HG02763 (cell line): Measurements from ENCODE around the gene SMCHD1.
"Not testable (repeated sequence)": the region's sequence is repeated elsewhere in the genome, so short reads cannot be mapped to it uniquely, and the experiment has no call there.

Source experiments
- ATAC-seq: cut with Tn5 transposase; IDR thresholded peaks from one replicate; pipeline ENCODE4 v1.9.1; 2021; ENCODE audit warnings: mild to moderate bottlenecking, moderate library complexity; ENCODE audit not compliant: unreplicated experiment

Gene SMCHD1

GRCh38 chr18:2809666-2810183 lies 154.2 kb downstream of the SMCHD1 start:
- ATAC-seq: not testable (repeated sequence)

GRCh38 chr18:2811416-2811815 lies 155.9 kb downstream of the SMCHD1 start:
- no peak for ATAC-seq

- ATAC-seq: no peak
Observed at GRCh38 chr18:2814928-2815327, 159.4 kb downstream of the SMCHD1 start.

GRCh38 chr18:2818281-2818680 lies 162.8 kb downstream of the SMCHD1 start:
- no peak for ATAC-seq

- no peak for ATAC-seq
Observed at GRCh38 chr18:2821695-2822094, 166.2 kb downstream of the SMCHD1 start.

- no peak for ATAC-seq
Observed at GRCh38 chr18:2822213-2822921, 166.8 kb downstream of the SMCHD1 start.

- ATAC-seq: no peak
Observed at GRCh38 chr18:2823202-2823601, 167.7 kb downstream of the SMCHD1 start.

- ATAC-seq: no peak
Observed at GRCh38 chr18:2823966-2824365, 168.4 kb downstream of the SMCHD1 start.

- no peak for ATAC-seq
Observed at GRCh38 chr18:2824865-2825264, 169.3 kb downstream of the SMCHD1 start.

- no peak for ATAC-seq
Observed at GRCh38 chr18:2825613-2826175, 170.2 kb downstream of the SMCHD1 start.

GRCh38 chr18:2826581-2826980 lies 171.1 kb downstream of the SMCHD1 start:
- no peak for ATAC-seq

GRCh38 chr18:2827061-2827460 lies 171.5 kb downstream of the SMCHD1 start:
- ATAC-seq: no peak

GRCh38 chr18:2836118-2836517 lies 180.6 kb downstream of the SMCHD1 start:
- not testable (repeated sequence) for ATAC-seq

GRCh38 chr18:2837290-2837689 lies 181.8 kb downstream of the SMCHD1 start:
- ATAC-seq: not testable (repeated sequence)

- ATAC-seq: no peak
Observed at GRCh38 chr18:2839202-2839601, 183.7 kb downstream of the SMCHD1 start.

GRCh38 chr18:2840521-2840920 lies 185.0 kb downstream of the SMCHD1 start:
- no peak for ATAC-seq

GRCh38 chr18:2843146-2843545 lies 187.6 kb downstream of the SMCHD1 start:
- ATAC-seq: no peak

- no peak for ATAC-seq
Observed at GRCh38 chr18:2845172-2845571, 189.6 kb downstream of the SMCHD1 start.

GRCh38 chr18:2846636-2847316 lies 191.2 kb downstream of the SMCHD1 start, which contains the start of gene EMILIN2:
TSS of gene EMILIN2 (plus strand) at chr18:2847006. CDS start at chr18:2847189, 183 bp downstream.
- no peak for ATAC-seq

- no peak for ATAC-seq
Observed at GRCh38 chr18:2847317-2848246, 192.1 kb downstream of the SMCHD1 start.
